ENCODE results near the gene ENDOV.

ENDOV gene

DNA sequence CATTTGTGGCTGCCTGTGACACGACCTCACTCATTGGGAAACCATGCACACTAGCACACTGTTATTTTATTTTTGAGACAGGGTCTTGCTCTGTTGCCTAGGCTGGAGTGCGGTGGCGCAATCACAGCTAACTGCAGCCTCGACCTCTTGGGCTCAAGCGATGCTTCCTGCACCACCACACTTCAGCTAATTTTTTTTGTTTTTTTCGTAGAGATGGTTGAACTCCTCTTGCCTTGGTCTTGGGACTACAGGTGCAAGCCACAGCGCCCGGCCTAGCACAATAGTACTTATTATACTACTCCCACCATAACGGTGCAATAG lies 64.2 kb downstream of the ENDOV start:
- in situ Hi-C loops (cut with MboI; ENCODE audit: low pct_unique_long_range_greater_than_20kb, low sequenced_read_pairs, unreplicated experiment) = no loop called here

DNA sequence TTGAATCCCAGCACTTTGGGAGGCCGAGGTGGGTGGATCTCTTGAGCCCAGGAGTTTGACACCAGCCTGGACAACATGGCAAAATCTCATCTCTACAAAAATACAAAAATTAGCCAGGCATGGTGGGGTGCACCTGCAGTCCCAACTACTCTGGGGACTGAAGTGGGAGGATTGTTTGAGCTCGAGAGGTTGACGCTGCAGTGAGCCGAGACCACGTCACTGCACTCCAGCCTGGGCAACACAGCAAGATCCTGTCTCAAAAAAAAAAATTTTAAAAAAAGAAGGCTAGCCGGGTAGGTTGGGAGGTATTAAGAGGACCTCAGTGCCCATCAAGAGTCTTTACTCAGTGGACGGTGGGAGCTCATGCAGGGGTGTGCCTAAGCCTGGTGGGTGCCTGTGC lies 65.3 kb downstream of the ENDOV start:
- TF ChIP-seq, protein P1, sequence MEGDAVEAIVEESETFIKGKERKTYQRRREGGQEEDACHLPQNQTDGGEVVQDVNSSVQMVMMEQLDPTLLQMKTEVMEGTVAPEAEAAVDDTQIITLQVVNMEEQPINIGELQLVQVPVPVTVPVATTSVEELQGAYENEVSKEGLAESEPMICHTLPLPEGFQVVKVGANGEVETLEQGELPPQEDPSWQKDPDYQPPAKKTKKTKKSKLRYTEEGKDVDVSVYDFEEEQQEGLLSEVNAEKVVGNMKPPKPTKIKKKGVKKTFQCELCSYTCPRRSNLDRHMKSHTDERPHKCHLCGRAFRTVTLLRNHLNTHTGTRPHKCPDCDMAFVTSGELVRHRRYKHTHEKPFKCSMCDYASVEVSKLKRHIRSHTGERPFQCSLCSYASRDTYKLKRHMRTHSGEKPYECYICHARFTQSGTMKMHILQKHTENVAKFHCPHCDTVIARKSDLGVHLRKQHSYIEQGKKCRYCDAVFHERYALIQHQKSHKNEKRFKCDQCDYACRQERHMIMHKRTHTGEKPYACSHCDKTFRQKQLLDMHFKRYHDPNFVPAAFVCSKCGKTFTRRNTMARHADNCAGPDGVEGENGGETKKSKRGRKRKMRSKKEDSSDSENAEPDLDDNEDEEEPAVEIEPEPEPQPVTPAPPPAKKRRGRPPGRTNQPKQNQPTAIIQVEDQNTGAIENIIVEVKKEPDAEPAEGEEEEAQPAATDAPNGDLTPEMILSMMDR (IDR thresholded peaks at IDR 0.05; ENCODE audit: extremely low read depth, insufficient read depth, missing control alignments) = no peak
- in situ Hi-C loops (cut with MboI; ENCODE audit: low pct_unique_long_range_greater_than_20kb, low sequenced_read_pairs, unreplicated experiment) = no loop called here
- no peak for DNase-seq (ENCODE audit: low spot score)

More for the DNA sequence above, 64.2 kb downstream of the ENDOV start:
- TF ChIP-seq, protein P1 (IDR thresholded peaks at IDR 0.05; ENCODE audit: extremely low read depth, insufficient read depth, missing control alignments) = no peak
- DNase-seq (ENCODE audit: low spot score) = no peak

DNA sequence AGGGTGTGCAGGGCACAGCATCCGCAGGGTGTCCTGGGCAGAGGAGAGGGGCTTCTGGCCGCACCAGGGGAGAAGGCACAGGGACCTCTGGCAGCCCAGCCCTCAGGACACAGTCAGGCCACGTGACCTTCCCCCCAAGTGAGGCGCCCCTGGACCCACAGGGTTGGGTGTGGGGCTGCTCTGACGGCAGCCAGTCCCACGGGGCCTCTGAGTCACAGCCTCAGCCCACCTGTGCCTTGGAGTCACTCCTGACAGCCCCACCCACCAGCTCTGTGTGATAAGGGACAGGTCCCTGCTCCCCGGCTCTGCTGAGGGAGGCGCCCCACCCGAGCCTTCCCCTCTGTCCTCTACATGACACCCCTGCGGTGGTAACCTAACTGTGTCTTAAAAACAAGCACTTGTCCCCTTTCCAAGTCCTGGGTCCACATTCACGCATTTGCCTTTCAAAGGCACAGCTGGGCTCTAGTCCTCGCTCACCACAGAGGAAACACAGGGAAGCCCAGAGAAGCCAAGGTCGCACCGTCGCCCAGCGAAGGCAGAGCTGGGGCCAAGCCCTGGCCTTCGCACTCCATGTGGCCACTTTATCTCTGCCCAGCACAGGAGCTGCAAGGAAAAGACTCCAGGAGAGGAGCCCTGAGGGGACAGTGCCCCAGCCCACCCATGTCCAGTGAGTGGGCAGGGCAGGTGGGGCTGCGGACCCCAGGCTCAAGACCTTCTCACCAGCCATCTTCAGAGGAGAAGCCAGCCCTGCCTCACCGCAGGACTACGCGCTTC lies 66.5 kb downstream of the ENDOV start:
- TF ChIP-seq, protein P1 (IDR thresholded peaks at IDR 0.05; ENCODE audit: extremely low read depth, insufficient read depth, missing control alignments) = no peak
- in situ Hi-C loops (cut with MboI; ENCODE audit: low pct_unique_long_range_greater_than_20kb, low sequenced_read_pairs, unreplicated experiment) = no loop called here
- no peak for DNase-seq (ENCODE audit: low spot score)

DNA sequence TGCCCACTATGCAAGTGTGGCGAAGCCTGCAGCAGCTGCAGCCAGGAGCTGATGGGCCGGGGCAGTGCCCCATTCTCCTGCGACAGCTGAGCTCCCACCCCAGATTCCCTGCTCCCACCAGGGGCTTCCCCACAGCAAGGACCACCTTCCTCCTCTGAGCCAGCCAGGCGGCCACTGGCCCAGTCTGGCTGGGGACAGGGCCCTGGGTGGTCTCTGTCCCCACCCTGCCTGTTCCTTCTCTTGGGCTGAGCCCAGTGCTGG lies 67.0 kb downstream of the ENDOV start:
- TF ChIP-seq, protein P1 (IDR thresholded peaks at IDR 0.05; ENCODE audit: extremely low read depth, insufficient read depth, missing control alignments) = no peak
- in situ Hi-C loops (cut with MboI; ENCODE audit: low pct_unique_long_range_greater_than_20kb, low sequenced_read_pairs, unreplicated experiment) = no loop called here
- no peak for DNase-seq (ENCODE audit: low spot score)

DNA sequence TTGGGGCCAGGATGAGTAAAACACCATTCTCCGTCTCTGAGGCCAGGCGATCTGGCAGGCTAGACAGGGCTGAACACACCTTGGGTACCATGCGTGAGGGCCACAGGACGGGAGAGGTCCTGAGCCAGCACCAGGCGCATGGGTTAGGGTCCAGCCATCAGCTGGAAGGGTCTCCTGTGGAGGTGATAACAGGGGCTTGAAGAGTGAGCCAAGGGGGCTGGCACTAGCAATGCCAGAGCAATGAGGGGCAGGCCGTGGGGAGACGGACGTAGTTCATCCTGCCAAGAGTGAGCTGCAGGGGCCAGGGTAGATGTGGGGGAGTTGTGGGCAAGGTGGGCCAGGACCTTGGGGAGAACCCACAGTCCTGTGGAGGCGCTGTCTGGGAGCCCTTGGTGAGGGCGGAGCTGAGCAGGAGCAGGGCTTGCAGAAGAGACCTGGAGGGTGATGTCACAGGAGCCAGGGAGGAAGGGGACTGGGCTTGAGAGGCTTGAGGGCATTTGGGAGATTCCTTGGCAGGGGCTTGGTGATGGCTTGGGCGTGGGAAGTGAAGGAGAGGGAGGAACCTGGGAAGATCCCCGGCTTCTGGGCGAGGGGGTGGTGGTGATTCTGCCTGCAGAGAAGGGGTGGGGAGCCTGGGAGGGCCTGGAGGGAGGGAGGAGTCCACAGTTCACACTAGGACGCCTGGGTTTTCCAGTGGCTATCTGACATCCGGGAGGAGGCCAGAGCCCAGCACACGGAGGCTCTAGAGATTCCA lies 67.8 kb downstream of the ENDOV start:
- TF ChIP-seq, protein P1 (IDR thresholded peaks at IDR 0.05; ENCODE audit: extremely low read depth, insufficient read depth, missing control alignments) = no peak
- DNase-seq (ENCODE audit: low spot score) = no peak
- in situ Hi-C loops (cut with MboI; ENCODE audit: low pct_unique_long_range_greater_than_20kb, low sequenced_read_pairs, unreplicated experiment) = no loop called here

DNA sequence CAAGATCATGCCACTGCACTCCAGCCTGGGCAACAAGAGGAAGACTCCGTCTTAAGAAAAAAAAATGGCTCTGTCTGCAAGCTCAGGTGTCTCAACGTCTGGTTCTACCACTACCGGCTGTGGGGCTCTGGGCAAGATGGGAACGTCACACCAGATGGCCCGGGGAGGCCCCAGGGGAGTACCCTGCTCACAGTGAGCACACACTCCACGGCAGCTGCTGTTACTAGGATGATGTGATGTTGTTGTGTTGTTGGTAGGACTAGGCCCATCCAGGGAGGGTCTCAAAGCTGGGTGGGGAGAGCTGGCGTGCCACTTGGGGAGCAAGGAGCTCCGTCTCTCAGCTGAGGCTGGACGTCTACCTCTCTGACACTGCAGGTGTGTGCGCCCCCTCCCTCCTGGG lies 70.9 kb downstream of the ENDOV start:
- TF ChIP-seq, protein P1 (IDR thresholded peaks at IDR 0.05; ENCODE audit: extremely low read depth, insufficient read depth, missing control alignments) = no peak
- in situ Hi-C loops (cut with MboI; ENCODE audit: low pct_unique_long_range_greater_than_20kb, low sequenced_read_pairs, unreplicated experiment) = no loop called here
- DNase-seq (ENCODE audit: low spot score) = peak; percentile 62
